AG09319 (cell line): Measurements from ENCODE around the gene GLT8D2.

Experiments
- DNase-seq: peaks from one replicate; pipeline ENCODE4 v3.0.0-alpha.2; 2010; ENCODE audit warnings: low read depth; ENCODE audit errors: extremely low read depth
- TF ChIP-seq, protein P1 (sequence below): IDR thresholded peaks from 2 replicates; pipeline ENCODE4 v1.5.1; 2011; ENCODE audit warnings: low read depth, mild to moderate bottlenecking, inconsistent platforms, low read length, moderate library complexity

The GLT8D2 gene

GRCh38 chr12:104010606-104011169 lies 39.3 kb downstream of the GLT8D2 start:
- TF ChIP-seq, protein P1, sequence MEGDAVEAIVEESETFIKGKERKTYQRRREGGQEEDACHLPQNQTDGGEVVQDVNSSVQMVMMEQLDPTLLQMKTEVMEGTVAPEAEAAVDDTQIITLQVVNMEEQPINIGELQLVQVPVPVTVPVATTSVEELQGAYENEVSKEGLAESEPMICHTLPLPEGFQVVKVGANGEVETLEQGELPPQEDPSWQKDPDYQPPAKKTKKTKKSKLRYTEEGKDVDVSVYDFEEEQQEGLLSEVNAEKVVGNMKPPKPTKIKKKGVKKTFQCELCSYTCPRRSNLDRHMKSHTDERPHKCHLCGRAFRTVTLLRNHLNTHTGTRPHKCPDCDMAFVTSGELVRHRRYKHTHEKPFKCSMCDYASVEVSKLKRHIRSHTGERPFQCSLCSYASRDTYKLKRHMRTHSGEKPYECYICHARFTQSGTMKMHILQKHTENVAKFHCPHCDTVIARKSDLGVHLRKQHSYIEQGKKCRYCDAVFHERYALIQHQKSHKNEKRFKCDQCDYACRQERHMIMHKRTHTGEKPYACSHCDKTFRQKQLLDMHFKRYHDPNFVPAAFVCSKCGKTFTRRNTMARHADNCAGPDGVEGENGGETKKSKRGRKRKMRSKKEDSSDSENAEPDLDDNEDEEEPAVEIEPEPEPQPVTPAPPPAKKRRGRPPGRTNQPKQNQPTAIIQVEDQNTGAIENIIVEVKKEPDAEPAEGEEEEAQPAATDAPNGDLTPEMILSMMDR = no peak
- DNase-seq = no peak

GRCh38 chr12:104010121-104010520 lies 39.9 kb downstream of the GLT8D2 start:
- TF ChIP-seq, protein P1 = no peak
- DNase-seq = no peak

GRCh38 chr12:104006929-104007328 lies 43.1 kb downstream of the GLT8D2 start:
- no peak for DNase-seq
- TF ChIP-seq, protein P1 = no peak

- no peak for DNase-seq
Measured at GRCh38 chr12:104003596-104003995, 46.4 kb downstream of the GLT8D2 start.

DNA sequence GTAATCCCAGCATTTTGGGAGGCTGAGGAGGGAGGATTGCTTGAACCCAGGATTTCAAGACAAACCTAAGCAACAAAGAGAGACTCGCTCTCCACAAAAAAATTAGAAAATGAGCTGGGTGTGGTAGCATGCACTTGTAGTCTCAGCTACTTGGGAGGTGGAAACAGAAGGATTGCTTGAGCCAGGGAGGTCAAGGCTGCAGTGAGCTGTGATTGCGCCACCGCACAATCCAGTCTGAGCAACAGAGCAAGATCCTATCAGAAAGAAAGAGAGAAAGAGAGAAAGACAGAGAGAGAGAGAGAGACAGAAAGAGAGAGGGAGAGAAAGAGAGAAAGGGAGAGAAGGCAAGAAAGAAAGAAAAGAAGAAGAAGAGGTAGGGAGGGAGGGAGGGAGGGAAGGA lies 47.3 kb downstream of the GLT8D2 start:
- no peak for DNase-seq
- TF ChIP-seq, protein P1 = no peak

More at GRCh38 chr12:104003596-104003995, 46.4 kb downstream of the GLT8D2 start:
- TF ChIP-seq, protein P1 = no peak

DNA sequence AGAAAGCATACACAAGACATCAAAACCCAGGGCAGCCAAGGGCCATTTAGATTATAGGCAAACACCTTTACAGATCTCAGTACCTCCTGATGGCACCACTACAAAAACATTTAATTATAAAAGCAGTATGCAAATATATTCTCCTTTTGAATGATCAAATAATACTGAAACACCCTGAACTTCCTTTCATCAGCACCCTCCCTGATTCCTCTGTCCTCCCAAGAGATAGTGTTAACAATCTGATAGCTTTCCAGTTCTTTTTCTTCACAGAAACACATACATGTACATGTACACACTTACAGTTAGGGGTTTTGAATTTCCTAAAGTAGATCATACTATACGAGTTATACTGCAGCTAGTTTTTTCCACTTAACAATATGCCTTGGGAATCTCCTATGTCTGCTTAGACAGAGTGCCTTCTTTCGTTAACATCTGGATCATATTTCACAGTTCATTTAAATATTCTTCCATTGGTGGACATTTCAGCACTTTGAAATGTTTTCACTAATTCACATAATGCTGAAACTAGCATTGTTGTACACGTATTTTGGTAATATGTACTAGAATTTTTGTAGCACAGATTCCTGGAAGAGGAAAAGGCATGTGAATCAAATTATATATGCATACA lies 49.1 kb downstream of the GLT8D2 start:
- no peak for DNase-seq
- TF ChIP-seq, protein P1 = no peak

DNA sequence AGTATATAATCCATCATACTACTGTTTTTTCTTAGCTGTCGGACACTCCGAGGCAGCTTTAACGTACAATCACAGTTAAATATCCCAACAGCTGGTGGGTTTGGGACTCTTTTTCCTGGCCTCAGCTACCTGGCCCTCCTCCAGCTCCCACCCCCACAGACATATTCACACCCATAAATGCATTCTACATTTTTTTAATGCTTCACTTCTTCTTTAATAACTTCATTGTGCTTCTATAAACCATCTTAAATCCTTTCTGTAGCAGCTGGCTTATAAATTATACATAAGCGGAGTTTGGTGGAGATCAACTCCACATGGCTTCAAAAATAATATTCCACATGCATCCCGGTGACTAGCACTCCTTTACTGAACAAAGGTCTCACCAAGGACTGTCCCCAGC lies 51.0 kb downstream of the GLT8D2 start:
- DNase-seq = no peak
- TF ChIP-seq, protein P1 = no peak
